Neural cell (in vitro differentiated cells): ENCODE data around the gene GOLGA6L2.
"Not testable (repeated sequence)": the region's sequence is repeated elsewhere in the genome, so short reads cannot be mapped to it uniquely, and the experiment has no call there.

Source experiments
- EP300 ChIP-seq: fragments of 450-650 bp; conservative IDR thresholded peaks from 2 replicates; pipeline ENCODE4 v1.6.1; 2014; ENCODE audit warnings: antibody characterized with exemption, mild to moderate bottlenecking, moderate library complexity; ENCODE audit not compliant: poor library complexity, severe bottlenecking
- EZH2 ChIP-seq: fragments of 200-600, 300-800 bp; shearing (Covaris generic), sonication (generic); IDR thresholded peaks from 2 replicates; pipeline ENCODE4 v1.6.1; 2014; ENCODE audit warnings: antibody characterized with exemption, low read length, borderline replicate concordance, mild to moderate bottlenecking; ENCODE audit not compliant: insufficient read depth, poor library complexity, severe bottlenecking
- POLR2AphosphoS5 ChIP-seq: IDR thresholded peaks from 2 replicates; pipeline ENCODE4 v1.6.1; 2012
- RAD21 ChIP-seq: fragments of 450-650 bp; conservative IDR thresholded peaks from 2 replicates; pipeline ENCODE4 v1.6.1; 2014; ENCODE audit warnings: antibody characterized with exemption, mild to moderate bottlenecking, moderate library complexity
- SMC3 ChIP-seq: fragments of 450-650 bp; conservative IDR thresholded peaks from 2 replicates; pipeline ENCODE4 v1.6.1; 2014; ENCODE audit warnings: antibody characterized with exemption, mild to moderate bottlenecking, moderate library complexity; ENCODE audit not compliant: poor library complexity
- TAF1 ChIP-seq: IDR thresholded peaks from 2 replicates; pipeline ENCODE4 v1.6.1; 2012; ENCODE audit warnings: low read depth
- TF ChIP-seq, protein P1 (sequence below): fragments of 450-650 bp; IDR thresholded peaks from 2 replicates; pipeline ENCODE4 v1.5.1; 2014; ENCODE audit warnings: antibody characterized with exemption, mild to moderate bottlenecking, moderate library complexity; ENCODE audit not compliant: poor library complexity, severe bottlenecking
- TF ChIP-seq, protein P2 (sequence below): IDR thresholded peaks from 2 replicates; pipeline ENCODE4 v1.6.1; 2012; ENCODE audit warnings: borderline replicate concordance

DNA sequence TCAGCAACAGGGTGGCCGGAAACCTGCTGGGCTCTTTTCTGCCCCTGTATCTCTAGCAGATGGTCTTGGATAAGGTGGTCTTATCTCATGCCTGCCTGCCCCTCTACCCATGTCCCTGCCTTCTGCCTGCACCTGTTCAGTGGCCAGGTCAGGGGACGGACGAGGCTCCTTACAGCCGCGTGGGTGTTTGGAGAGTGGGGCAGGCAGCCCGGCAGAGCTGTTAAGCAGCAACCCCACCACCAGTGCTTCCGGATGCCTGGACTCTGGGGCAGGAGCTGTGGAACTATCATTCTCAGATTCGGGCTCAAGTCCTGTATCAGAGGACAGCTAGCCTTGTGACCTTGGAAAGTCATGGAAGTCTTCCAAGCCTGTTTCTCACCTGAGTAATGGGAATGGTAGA lies 21.7 kb downstream of the GOLGA6L2 start:
- TF ChIP-seq, protein P1, sequence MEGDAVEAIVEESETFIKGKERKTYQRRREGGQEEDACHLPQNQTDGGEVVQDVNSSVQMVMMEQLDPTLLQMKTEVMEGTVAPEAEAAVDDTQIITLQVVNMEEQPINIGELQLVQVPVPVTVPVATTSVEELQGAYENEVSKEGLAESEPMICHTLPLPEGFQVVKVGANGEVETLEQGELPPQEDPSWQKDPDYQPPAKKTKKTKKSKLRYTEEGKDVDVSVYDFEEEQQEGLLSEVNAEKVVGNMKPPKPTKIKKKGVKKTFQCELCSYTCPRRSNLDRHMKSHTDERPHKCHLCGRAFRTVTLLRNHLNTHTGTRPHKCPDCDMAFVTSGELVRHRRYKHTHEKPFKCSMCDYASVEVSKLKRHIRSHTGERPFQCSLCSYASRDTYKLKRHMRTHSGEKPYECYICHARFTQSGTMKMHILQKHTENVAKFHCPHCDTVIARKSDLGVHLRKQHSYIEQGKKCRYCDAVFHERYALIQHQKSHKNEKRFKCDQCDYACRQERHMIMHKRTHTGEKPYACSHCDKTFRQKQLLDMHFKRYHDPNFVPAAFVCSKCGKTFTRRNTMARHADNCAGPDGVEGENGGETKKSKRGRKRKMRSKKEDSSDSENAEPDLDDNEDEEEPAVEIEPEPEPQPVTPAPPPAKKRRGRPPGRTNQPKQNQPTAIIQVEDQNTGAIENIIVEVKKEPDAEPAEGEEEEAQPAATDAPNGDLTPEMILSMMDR = not testable (repeated sequence)
- TF ChIP-seq POLR2AphosphoS5, EZH2, TAF1, EP300, SMC3, RAD21: not testable (repeated sequence)
- TF ChIP-seq, protein P2, sequence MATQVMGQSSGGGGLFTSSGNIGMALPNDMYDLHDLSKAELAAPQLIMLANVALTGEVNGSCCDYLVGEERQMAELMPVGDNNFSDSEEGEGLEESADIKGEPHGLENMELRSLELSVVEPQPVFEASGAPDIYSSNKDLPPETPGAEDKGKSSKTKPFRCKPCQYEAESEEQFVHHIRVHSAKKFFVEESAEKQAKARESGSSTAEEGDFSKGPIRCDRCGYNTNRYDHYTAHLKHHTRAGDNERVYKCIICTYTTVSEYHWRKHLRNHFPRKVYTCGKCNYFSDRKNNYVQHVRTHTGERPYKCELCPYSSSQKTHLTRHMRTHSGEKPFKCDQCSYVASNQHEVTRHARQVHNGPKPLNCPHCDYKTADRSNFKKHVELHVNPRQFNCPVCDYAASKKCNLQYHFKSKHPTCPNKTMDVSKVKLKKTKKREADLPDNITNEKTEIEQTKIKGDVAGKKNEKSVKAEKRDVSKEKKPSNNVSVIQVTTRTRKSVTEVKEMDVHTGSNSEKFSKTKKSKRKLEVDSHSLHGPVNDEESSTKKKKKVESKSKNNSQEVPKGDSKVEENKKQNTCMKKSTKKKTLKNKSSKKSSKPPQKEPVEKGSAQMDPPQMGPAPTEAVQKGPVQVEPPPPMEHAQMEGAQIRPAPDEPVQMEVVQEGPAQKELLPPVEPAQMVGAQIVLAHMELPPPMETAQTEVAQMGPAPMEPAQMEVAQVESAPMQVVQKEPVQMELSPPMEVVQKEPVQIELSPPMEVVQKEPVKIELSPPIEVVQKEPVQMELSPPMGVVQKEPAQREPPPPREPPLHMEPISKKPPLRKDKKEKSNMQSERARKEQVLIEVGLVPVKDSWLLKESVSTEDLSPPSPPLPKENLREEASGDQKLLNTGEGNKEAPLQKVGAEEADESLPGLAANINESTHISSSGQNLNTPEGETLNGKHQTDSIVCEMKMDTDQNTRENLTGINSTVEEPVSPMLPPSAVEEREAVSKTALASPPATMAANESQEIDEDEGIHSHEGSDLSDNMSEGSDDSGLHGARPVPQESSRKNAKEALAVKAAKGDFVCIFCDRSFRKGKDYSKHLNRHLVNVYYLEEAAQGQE = not testable (repeated sequence)
